K562 (cell line): ENCODE results near the gene RGS14.

Experiments
- CHCHD3 ChIP-seq: fragments of 250-450 bp; sonication (Bioruptor Pico); IDR thresholded peaks from 2 replicates; pipeline ENCODE4 v2.1.2; 2022; ENCODE audit warnings: mild to moderate bottlenecking
- CTCF ChIP-seq, 3 experiments: IDR thresholded peaks in 2 of 3; conservative IDR thresholded peaks in 1 of 3; 2 replicates each; pipeline ENCODE4 v1.5.1; 2011 to 2012; ENCODE audit warnings: low read length in 3 of 3, mild to moderate bottlenecking in 3 of 3, control low read depth in 2 of 3, improper control_type of control experiment in 1 of 3, inconsistent platforms in 1 of 3, low read depth in 1 of 3, mixed read lengths in 1 of 3, moderate library complexity in 1 of 3; ENCODE audit not compliant: insufficient read depth in 2 of 3
- ELK1 ChIP-seq: sonication (generic); formaldehyde crosslinking; IDR thresholded peaks from 2 replicates; pipeline ENCODE4 v1.8.1; 2022; ENCODE audit warnings: missing genetic modification reagents
- ESRRA ChIP-seq: fragments of 450-650 bp; IDR thresholded peaks from 2 replicates; pipeline ENCODE4 v1.6.1; 2014; ENCODE audit warnings: low read depth, mild to moderate bottlenecking, moderate library complexity, borderline replicate concordance
- RAD51 ChIP-seq: fragments of 450-650 bp; IDR thresholded peaks from 2 replicates; pipeline ENCODE4 v1.7.1; 2016; ENCODE audit warnings: low read depth, mild to moderate bottlenecking, borderline replicate concordance
- SP2 ChIP-seq: IDR thresholded peaks from 2 replicates; pipeline ENCODE4 v1.6.1; 2011; ENCODE audit warnings: mild to moderate bottlenecking, low read depth, low read length, moderate library complexity; ENCODE audit not compliant: poor library complexity, severe bottlenecking; ENCODE audit errors: extremely low read depth
- STAT5B ChIP-seq: fragments of 250-450 bp; sonication (Bioruptor Pico); IDR thresholded peaks from 2 replicates; pipeline ENCODE4 v1.8.0; 2021; ENCODE audit warnings: mild to moderate bottlenecking, inconsistent platforms
- ZFPM2 ChIP-seq: fragments of 250-450 bp; sonication (Bioruptor Pico); IDR thresholded peaks from 2 replicates; pipeline ENCODE4 v1.5.1; 2022; ENCODE audit warnings: mild to moderate bottlenecking
- ZNF589 ChIP-seq: fragments of 200-800 bp; sonication (Bioruptor generic); IDR thresholded peaks from 2 replicates; pipeline ENCODE4 v1.6.1; 2016; ENCODE audit warnings: low read depth, missing genetic modification characterization, missing compliant biosample characterization
- ZNF592 ChIP-seq: fragments of 450-650 bp; IDR thresholded peaks from 2 replicates; pipeline ENCODE4 v1.6.1; 2017; ENCODE audit warnings: antibody characterized with exemption, mild to moderate bottlenecking
- TF ChIP-seq, protein P1 (sequence below): sonication (generic); formaldehyde crosslinking; IDR thresholded peaks from 2 replicates; pipeline ENCODE4 v1.8.1; 2023; ENCODE audit warnings: missing genetic modification reagents, mild to moderate bottlenecking, borderline replicate concordance
- TF ChIP-seq, protein P2 (sequence below), 2 experiments: fragments of 450-650 bp; conservative IDR thresholded peaks; 2 replicates each; pipeline ENCODE4 v1.6.1; 2017; ENCODE audit warnings: mild to moderate bottlenecking in 2 of 2, moderate library complexity in 2 of 2

DNA sequence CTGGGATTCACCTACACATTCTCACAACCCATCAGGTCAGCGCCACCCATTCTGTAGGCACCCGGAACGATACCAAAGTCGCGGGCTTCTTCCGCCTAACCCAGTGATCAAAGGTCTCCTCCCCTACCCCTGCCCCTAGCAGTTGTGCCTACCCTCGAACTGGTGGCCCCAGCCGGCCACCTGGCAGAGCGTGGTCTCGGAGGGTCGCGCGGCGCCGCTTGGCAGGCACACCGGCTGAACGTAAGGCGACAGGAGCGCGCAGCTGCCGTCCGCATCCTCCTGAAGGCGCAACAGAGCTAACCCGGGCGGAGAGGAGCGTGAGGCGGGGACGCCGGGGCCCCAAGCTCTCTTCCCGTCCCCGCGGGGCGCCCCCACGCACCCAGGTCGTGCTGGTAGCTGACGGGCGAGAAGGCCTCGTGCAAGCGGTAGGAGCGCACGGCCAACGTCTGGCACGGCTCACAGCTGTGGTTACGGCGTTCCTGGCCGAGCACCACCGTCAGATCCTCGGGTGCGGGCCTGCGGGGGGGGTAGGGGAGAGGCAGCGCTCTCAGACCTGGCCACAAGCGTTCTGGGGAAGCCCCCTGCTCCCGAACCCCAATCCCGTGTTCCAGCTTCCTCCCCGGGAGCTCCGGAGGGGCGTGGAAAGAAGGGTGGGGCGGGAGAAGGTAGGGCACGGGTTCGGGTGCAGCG lies 45.5 kb downstream of the RGS14 start:
- TF ChIP-seq RAD51 (no peak), CTCF (IDR thresholded peaks at IDR 0.05 in 2 of 3, conservative IDR thresholded peaks at IDR 0.05 in 1 of 3; ENCODE audit: insufficient read depth in 2 of 3, low read depth in 1 of 3, low read length in 3 of 3) (peak in 1 of 3 experiments; percentile 30; a peak in 1 of 6 replicates), SP2 (no peak), CHCHD3 (CRISPR knock-in tag) (no peak), ZNF589 (no peak), ZFPM2 (CRISPR knock-in tag) (no peak), ESRRA (no peak), STAT5B (CRISPR knock-in tag) (no peak), ZNF592 (no peak), ELK1 (CRISPR knock-in tag) (no peak)
- TF ChIP-seq, protein P1, sequence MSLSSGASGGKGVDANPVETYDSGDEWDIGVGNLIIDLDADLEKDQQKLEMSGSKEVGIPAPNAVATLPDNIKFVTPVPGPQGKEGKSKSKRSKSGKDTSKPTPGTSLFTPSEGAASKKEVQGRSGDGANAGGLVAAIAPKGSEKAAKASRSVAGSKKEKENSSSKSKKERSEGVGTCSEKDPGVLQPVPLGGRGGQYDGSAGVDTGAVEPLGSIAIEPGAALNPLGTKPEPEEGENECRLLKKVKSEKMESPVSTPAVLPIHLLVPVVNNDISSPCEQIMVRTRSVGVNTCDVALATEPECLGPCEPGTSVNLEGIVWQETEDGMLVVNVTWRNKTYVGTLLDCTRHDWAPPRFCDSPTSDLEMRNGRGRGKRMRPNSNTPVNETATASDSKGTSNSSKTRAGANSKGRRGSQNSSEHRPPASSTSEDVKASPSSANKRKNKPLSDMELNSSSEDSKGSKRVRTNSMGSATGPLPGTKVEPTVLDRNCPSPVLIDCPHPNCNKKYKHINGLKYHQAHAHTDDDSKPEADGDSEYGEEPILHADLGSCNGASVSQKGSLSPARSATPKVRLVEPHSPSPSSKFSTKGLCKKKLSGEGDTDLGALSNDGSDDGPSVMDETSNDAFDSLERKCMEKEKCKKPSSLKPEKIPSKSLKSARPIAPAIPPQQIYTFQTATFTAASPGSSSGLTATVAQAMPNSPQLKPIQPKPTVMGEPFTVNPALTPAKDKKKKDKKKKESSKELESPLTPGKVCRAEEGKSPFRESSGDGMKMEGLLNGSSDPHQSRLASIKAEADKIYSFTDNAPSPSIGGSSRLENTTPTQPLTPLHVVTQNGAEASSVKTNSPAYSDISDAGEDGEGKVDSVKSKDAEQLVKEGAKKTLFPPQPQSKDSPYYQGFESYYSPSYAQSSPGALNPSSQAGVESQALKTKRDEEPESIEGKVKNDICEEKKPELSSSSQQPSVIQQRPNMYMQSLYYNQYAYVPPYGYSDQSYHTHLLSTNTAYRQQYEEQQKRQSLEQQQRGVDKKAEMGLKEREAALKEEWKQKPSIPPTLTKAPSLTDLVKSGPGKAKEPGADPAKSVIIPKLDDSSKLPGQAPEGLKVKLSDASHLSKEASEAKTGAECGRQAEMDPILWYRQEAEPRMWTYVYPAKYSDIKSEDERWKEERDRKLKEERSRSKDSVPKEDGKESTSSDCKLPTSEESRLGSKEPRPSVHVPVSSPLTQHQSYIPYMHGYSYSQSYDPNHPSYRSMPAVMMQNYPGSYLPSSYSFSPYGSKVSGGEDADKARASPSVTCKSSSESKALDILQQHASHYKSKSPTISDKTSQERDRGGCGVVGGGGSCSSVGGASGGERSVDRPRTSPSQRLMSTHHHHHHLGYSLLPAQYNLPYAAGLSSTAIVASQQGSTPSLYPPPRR (CRISPR knock-in tag), result no peak
- TF ChIP-seq, protein P2, sequence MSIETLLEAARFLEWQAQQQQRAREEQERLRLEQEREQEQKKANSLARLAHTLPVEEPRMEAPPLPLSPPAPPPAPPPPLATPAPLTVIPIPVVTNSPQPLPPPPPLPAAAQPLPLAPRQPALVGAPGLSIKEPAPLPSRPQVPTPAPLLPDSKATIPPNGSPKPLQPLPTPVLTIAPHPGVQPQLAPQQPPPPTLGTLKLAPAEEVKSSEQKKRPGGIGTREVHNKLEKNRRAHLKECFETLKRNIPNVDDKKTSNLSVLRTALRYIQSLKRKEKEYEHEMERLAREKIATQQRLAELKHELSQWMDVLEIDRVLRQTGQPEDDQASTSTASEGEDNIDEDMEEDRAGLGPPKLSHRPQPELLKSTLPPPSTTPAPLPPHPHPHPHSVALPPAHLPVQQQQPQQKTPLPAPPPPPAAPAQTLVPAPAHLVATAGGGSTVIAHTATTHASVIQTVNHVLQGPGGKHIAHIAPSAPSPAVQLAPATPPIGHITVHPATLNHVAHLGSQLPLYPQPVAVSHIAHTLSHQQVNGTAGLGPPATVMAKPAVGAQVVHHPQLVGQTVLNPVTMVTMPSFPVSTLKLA (conservative IDR thresholded peaks at IDR 0.05), result no peak
